H9 (cell line): ENCODE data around the gene OR52I2. TPM values are rescaled to one million over a fixed set of nuclear protein-coding genes. Genes with fewer than 3 reads are reported as not detected.

Source experiments
- DNase-seq: peaks from one replicate; pipeline ENCODE4 v3.0.0-alpha.2; 2017
- H2AFZ ChIP-seq: one replicate; pipeline ENCODE4 v1.6.1; 2013; ENCODE audit warnings: mild to moderate bottlenecking, low read length, control low read depth, moderate library complexity
- H2AK5ac ChIP-seq: 2 replicates; pipeline ENCODE4 v1.6.1; 2013; ENCODE audit warnings: low read length, control low read depth, mixed read lengths; ENCODE audit not compliant: insufficient read length
- H2BK120ac ChIP-seq: one replicate; pipeline ENCODE4 v1.6.1; 2013; ENCODE audit warnings: low read depth, mild to moderate bottlenecking, low read length, control low read depth, inconsistent platforms; ENCODE audit not compliant: poor library complexity, severe bottlenecking
- H2BK12ac ChIP-seq: 2 replicates; pipeline ENCODE4 v1.6.1; 2013; ENCODE audit warnings: low read length, control low read depth, mixed read lengths, low read depth; ENCODE audit not compliant: insufficient read length
- H2BK15ac ChIP-seq: 2 replicates; pipeline ENCODE4 v1.6.1; 2013; ENCODE audit warnings: low read depth, low read length, control low read depth
- H2BK20ac ChIP-seq: one replicate; pipeline ENCODE4 v1.6.1; 2013; ENCODE audit warnings: low read depth, mild to moderate bottlenecking, low read length, control low read depth, inconsistent platforms; ENCODE audit not compliant: poor library complexity, severe bottlenecking
- H2BK5ac ChIP-seq: 2 replicates; pipeline ENCODE4 v1.6.1; 2013; ENCODE audit warnings: low read length, control low read depth, mixed read lengths; ENCODE audit not compliant: insufficient read length
- H3K14ac ChIP-seq: 2 replicates; pipeline ENCODE4 v1.6.1; 2013; ENCODE audit warnings: low read length, control low read depth; ENCODE audit not compliant: insufficient read depth
- H3K18ac ChIP-seq: 2 replicates; pipeline ENCODE4 v1.6.1; 2013; ENCODE audit warnings: low read depth, mild to moderate bottlenecking, mixed read lengths, low read length, control low read depth; ENCODE audit not compliant: insufficient read length
- H3K23ac ChIP-seq: 2 replicates; pipeline ENCODE4 v1.6.1; 2013; ENCODE audit warnings: low read length, control low read depth, mixed read lengths, low read depth; ENCODE audit not compliant: insufficient read length
- H3K23me2 ChIP-seq: 2 replicates; pipeline ENCODE4 v1.6.1; 2013; ENCODE audit warnings: low read depth, mild to moderate bottlenecking, mixed read lengths, low read length, control low read depth; ENCODE audit not compliant: insufficient read length, poor library complexity, severe bottlenecking
- H3K27ac ChIP-seq: 2 replicates; pipeline ENCODE4 v1.5.1; 2013; ENCODE audit warnings: low read length, control low read depth, mixed read lengths, low read depth; ENCODE audit not compliant: insufficient read length
- H3K27me3 ChIP-seq: 2 replicates; pipeline ENCODE4 v1.6.1; 2013; ENCODE audit warnings: low read length, control low read depth, inconsistent platforms; ENCODE audit not compliant: insufficient read depth
- H3K4ac ChIP-seq: 2 replicates; pipeline ENCODE4 v1.6.1; 2013; ENCODE audit warnings: low read depth, mild to moderate bottlenecking, control low read depth, inconsistent platforms, low read length, moderate library complexity
- H3K4me1 ChIP-seq: 2 replicates; pipeline ENCODE4 v1.6.1; 2013; ENCODE audit warnings: low read length, control low read depth, inconsistent platforms; ENCODE audit not compliant: insufficient read depth
- H3K4me2 ChIP-seq: 2 replicates; pipeline ENCODE4 v1.6.1; 2013; ENCODE audit warnings: low read length, control low read depth, mixed read lengths; ENCODE audit not compliant: insufficient read length, insufficient read depth
- H3K56ac ChIP-seq: 2 replicates; pipeline ENCODE4 v1.6.1; 2013; ENCODE audit warnings: low read depth, mild to moderate bottlenecking, mixed read lengths, low read length, control low read depth; ENCODE audit not compliant: insufficient read length
- H3K79me1 ChIP-seq: 2 replicates; pipeline ENCODE4 v1.6.1; 2013; ENCODE audit warnings: low read depth, mild to moderate bottlenecking, moderate library complexity, low read length, control low read depth, inconsistent platforms; ENCODE audit not compliant: insufficient read depth, poor library complexity, severe bottlenecking
- H3K79me2 ChIP-seq: 2 replicates; pipeline ENCODE4 v1.6.1; 2013; ENCODE audit warnings: low read length, control low read depth, inconsistent platforms; ENCODE audit not compliant: insufficient read depth
- H3K9ac ChIP-seq: 2 replicates; pipeline ENCODE4 v1.6.1; 2013; ENCODE audit warnings: low read length, control low read depth, mixed read lengths; ENCODE audit not compliant: insufficient read length; ENCODE audit errors: extremely low read depth
- H3K9me3 ChIP-seq: one replicate; pipeline ENCODE4 v1.6.1; 2013; ENCODE audit warnings: low read depth, low read length, inconsistent platforms; ENCODE audit not compliant: control insufficient read depth
- H3T11ph ChIP-seq: one replicate; pipeline ENCODE4 v1.6.1; 2013; ENCODE audit warnings: mild to moderate bottlenecking, low read length, control low read depth, inconsistent platforms
- H4K20me1 ChIP-seq: one replicate; pipeline ENCODE4 v1.6.1; 2013; ENCODE audit not compliant: control insufficient read depth, insufficient read length, insufficient read depth
- H4K5ac ChIP-seq: 2 replicates; pipeline ENCODE4 v1.6.1; 2013; ENCODE audit warnings: low read depth, mild to moderate bottlenecking, mixed read lengths, low read length, control low read depth; ENCODE audit not compliant: insufficient read length
- H4K8ac ChIP-seq: replicated peaks from 2 replicates; pipeline ENCODE4 v1.6.1; 2013; ENCODE audit warnings: low read length, control low read depth, mixed read lengths, low read depth; ENCODE audit not compliant: insufficient read length
- H4K91ac ChIP-seq: 2 replicates; pipeline ENCODE4 v1.6.1; 2013; ENCODE audit warnings: low read depth, mild to moderate bottlenecking, moderate library complexity, mixed read lengths, low read length, control low read depth; ENCODE audit not compliant: insufficient read length
- H3K27ac Mint-ChIP-seq, 3 experiments: 2 replicates in 2 of 3; 3 replicates in 1 of 3; pipeline ENCODE4 v1.8.0; 2020 to 2021; ENCODE audit warnings: mixed read lengths in 3 of 3, mild to moderate bottlenecking in 1 of 3, moderate library complexity in 1 of 3
- H3K27me3 Mint-ChIP-seq: 2 replicates; pipeline ENCODE4 v1.8.0; 2021; ENCODE audit warnings: low read depth, mild to moderate bottlenecking, moderate library complexity, mixed read lengths
- H3K36me3 Mint-ChIP-seq, 3 experiments: 2 replicates in 2 of 3; 3 replicates in 1 of 3; pipeline ENCODE4 v1.8.0; 2020 to 2021; ENCODE audit warnings: low read depth in 3 of 3, mixed read lengths in 3 of 3; ENCODE audit not compliant: insufficient read depth in 1 of 3
- H3K4me1 Mint-ChIP-seq, 2 experiments: 2 replicates each; pipeline ENCODE4 v1.8.0; 2020; ENCODE audit warnings: mixed read lengths in 2 of 2
- H3K4me3 Mint-ChIP-seq, 2 experiments: 2 replicates in 1 of 2; 3 replicates in 1 of 2; pipeline ENCODE4 v1.8.0; 2020 to 2021; ENCODE audit warnings: mild to moderate bottlenecking in 2 of 2, mixed read lengths in 2 of 2, moderate library complexity in 1 of 2
- H3K9me3 Mint-ChIP-seq, 2 experiments: 2 replicates in 1 of 2; 3 replicates in 1 of 2; pipeline ENCODE4 v1.8.0; 2020; ENCODE audit warnings: mild to moderate bottlenecking in 2 of 2, mixed read lengths in 2 of 2, moderate library complexity in 1 of 2
- total RNA-seq: library from RNA; stranded (reverse); gene quantifications from 2 replicates; pipeline ENCODE4 v1.2.1, GENCODE V29; 2021
- TF ChIP-seq, protein P1 (sequence below): fragments of 200-600 bp; sonication (generic); conservative IDR thresholded peaks from 3 replicates; pipeline ENCODE4 v1.8.0; 2021; ENCODE audit warnings: antibody characterized with exemption, mild to moderate bottlenecking

Gene OR52I2
- total RNA-seq, 1 experiment from 2014 or later, result not detected

DNA sequence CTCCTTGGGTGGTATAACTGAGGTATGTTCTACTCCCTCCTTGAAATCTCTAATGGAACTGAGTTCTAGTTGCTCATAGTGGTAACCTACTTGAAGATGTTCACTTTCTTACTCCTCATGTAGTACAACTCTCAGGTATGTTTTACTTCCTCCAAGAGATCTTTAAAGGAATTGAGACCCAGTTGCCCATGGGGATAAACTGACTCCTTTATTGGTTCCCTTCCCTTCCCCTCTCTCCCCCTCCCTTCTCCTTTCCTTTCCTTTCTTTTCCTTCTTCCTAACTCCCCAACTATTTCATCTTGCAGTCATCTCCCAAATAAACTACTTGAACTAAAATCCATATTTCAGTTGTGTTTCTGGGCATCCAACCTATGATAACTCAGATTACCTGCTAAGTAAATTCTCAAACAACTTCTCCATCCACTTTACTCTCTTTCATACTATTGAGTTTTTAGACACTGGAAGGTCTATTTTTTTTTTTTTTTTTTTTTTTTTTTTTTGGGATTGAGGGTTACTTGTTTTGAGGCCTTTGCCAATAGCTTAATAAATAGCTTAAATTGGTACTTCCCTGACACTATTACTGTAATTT is 34.4 kb downstream of the OR52I2 start:
- peaks cover 11% of the 10 kb centered on the region for H3K27me3 Mint-ChIP-seq
- no peaks in the 10 kb centered on the region for H3K4me1 ChIP-seq
- 0 out of 7 replicates have a peak, but pooled peaks cover 0 to 3% (median 0%) of the 10 kb centered on the region in 3 experiments for H3K36me3 Mint-ChIP-seq
- no peaks in the 10 kb centered on the region for H3K79me2 ChIP-seq
- no peaks in the 10 kb centered on the region for H3K27me3 ChIP-seq
- TF ChIP-seq, protein P1, sequence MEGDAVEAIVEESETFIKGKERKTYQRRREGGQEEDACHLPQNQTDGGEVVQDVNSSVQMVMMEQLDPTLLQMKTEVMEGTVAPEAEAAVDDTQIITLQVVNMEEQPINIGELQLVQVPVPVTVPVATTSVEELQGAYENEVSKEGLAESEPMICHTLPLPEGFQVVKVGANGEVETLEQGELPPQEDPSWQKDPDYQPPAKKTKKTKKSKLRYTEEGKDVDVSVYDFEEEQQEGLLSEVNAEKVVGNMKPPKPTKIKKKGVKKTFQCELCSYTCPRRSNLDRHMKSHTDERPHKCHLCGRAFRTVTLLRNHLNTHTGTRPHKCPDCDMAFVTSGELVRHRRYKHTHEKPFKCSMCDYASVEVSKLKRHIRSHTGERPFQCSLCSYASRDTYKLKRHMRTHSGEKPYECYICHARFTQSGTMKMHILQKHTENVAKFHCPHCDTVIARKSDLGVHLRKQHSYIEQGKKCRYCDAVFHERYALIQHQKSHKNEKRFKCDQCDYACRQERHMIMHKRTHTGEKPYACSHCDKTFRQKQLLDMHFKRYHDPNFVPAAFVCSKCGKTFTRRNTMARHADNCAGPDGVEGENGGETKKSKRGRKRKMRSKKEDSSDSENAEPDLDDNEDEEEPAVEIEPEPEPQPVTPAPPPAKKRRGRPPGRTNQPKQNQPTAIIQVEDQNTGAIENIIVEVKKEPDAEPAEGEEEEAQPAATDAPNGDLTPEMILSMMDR, result no peak
- H2BK120ac ChIP-seq, result no peak overlapping the region
- H3K9me3 ChIP-seq, result no peaks in the 10 kb centered on the region
- no peak overlapping the region for H3K4me2 ChIP-seq
- no peaks in the 10 kb centered on the region for H3K4me1 Mint-ChIP-seq
- H3K18ac ChIP-seq, result no peak overlapping the region
- no peak overlapping the region for H4K91ac ChIP-seq
- H2AK5ac ChIP-seq, result no peak overlapping the region
- H3K27ac ChIP-seq, result no peak overlapping the region
- DNase-seq, result no peak
- H2BK20ac ChIP-seq, result no peak overlapping the region
- H3K23ac ChIP-seq, result no peak overlapping the region
- H4K20me1 ChIP-seq, result no peaks in the 10 kb centered on the region
- H3K79me1 ChIP-seq, result no peaks in the 10 kb centered on the region
- no peak overlapping the region for H3K27ac Mint-ChIP-seq
- no peak overlapping the region for H3T11ph ChIP-seq
- H3K4ac ChIP-seq, result no peak overlapping the region
- H2BK12ac ChIP-seq, result no peak overlapping the region
- no peak overlapping the region for H2AFZ ChIP-seq
- H3K23me2 ChIP-seq, result no peaks in the 10 kb centered on the region
- H4K5ac ChIP-seq, result no peak overlapping the region
- no peak overlapping the region for H2BK15ac ChIP-seq
- H3K14ac ChIP-seq, result no peak overlapping the region
- H3K4me3 Mint-ChIP-seq, result no peak overlapping the region
- H4K8ac ChIP-seq, result no peak overlapping the region
- H3K9ac ChIP-seq, result no peak overlapping the region
- no peak overlapping the region for H3K56ac ChIP-seq
- no peak overlapping the region for H2BK5ac ChIP-seq
- H3K9me3 Mint-ChIP-seq, result peaks cover 3% of the 10 kb centered on the region in 2 experiments
